ENCODE measurements around the gene GOLPH3.

Gene GOLPH3

GRCh38 chr5:32170303-32171151 is 3.6 kb downstream of the GOLPH3 start:
- DNase-seq: no peak

- DNase-seq: no peak
These were observed 5.6 kb downstream of the GOLPH3 start for GRCh38 chr5:32168460-32169033.

- no peak for DNase-seq
These were observed 8.5 kb downstream of the GOLPH3 start for GRCh38 chr5:32165597-32165996.

GRCh38 chr5:32163785-32164184 is 10.3 kb downstream of the GOLPH3 start:
- DNase-seq: no peak

GRCh38 chr5:32163053-32163452 is 11.1 kb downstream of the GOLPH3 start:
- DNase-seq: no peak

- DNase-seq: no peak
These were observed 13.9 kb downstream of the GOLPH3 start for GRCh38 chr5:32160228-32160627.

GRCh38 chr5:32159328-32160072 is 14.6 kb downstream of the GOLPH3 start:
- no peak for DNase-seq

- DNase-seq: no peak
These were observed 15.5 kb downstream of the GOLPH3 start for GRCh38 chr5:32158679-32158975.

- no peak for DNase-seq
These were observed 17.0 kb downstream of the GOLPH3 start for GRCh38 chr5:32157078-32157477.

- no peak for DNase-seq
These were observed 17.5 kb downstream of the GOLPH3 start for GRCh38 chr5:32156635-32157034.

- no peak for DNase-seq
These were observed 18.9 kb downstream of the GOLPH3 start for GRCh38 chr5:32155211-32155610.

- DNase-seq: no peak
These were observed 20.4 kb downstream of the GOLPH3 start for GRCh38 chr5:32153723-32154122.

- DNase-seq: no peak
These were observed 22.9 kb downstream of the GOLPH3 start for GRCh38 chr5:32151198-32151597.

GRCh38 chr5:32150366-32150765 is 23.8 kb downstream of the GOLPH3 start:
- no peak for DNase-seq

- DNase-seq: no peak
These were observed 26.2 kb downstream of the GOLPH3 start for GRCh38 chr5:32147959-32148358.

- DNase-seq: no peak
These were observed 26.9 kb downstream of the GOLPH3 start for GRCh38 chr5:32147236-32147635.

GRCh38 chr5:32145378-32145777 is 28.7 kb downstream of the GOLPH3 start:
- DNase-seq: no peak

GRCh38 chr5:32144378-32145207 is 29.5 kb downstream of the GOLPH3 start:
- no peak for DNase-seq

GRCh38 chr5:32143617-32144377 is 30.3 kb downstream of the GOLPH3 start:
- no peak for DNase-seq

GRCh38 chr5:32138839-32139493 is 35.2 kb downstream of the GOLPH3 start:
- DNase-seq: no peak

GRCh38 chr5:32136342-32136741 is 37.8 kb downstream of the GOLPH3 start:
- no peak for DNase-seq

- DNase-seq: no peak
These were observed 39.0 kb downstream of the GOLPH3 start for GRCh38 chr5:32135086-32135485.
